DND-41 (cell line): ENCODE results near the gene NTN4.

Experiments
- EZH2 ChIP-seq: IDR thresholded peaks from 3 replicates; pipeline ENCODE4 v1.6.1; 2012; ENCODE audit warnings: borderline replicate concordance, low read depth, mild to moderate bottlenecking, moderate library complexity, low read length, inconsistent platforms; ENCODE audit not compliant: severe bottlenecking
- TF ChIP-seq, protein P1 (sequence below): IDR thresholded peaks from 2 replicates; pipeline ENCODE4 v1.5.1; 2012; ENCODE audit warnings: borderline replicate concordance, low read length, moderate library complexity, mild to moderate bottlenecking; ENCODE audit not compliant: poor library complexity, severe bottlenecking; ENCODE audit errors: extremely low read depth

- TF ChIP-seq, protein P1, sequence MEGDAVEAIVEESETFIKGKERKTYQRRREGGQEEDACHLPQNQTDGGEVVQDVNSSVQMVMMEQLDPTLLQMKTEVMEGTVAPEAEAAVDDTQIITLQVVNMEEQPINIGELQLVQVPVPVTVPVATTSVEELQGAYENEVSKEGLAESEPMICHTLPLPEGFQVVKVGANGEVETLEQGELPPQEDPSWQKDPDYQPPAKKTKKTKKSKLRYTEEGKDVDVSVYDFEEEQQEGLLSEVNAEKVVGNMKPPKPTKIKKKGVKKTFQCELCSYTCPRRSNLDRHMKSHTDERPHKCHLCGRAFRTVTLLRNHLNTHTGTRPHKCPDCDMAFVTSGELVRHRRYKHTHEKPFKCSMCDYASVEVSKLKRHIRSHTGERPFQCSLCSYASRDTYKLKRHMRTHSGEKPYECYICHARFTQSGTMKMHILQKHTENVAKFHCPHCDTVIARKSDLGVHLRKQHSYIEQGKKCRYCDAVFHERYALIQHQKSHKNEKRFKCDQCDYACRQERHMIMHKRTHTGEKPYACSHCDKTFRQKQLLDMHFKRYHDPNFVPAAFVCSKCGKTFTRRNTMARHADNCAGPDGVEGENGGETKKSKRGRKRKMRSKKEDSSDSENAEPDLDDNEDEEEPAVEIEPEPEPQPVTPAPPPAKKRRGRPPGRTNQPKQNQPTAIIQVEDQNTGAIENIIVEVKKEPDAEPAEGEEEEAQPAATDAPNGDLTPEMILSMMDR: no peak
- TF ChIP-seq EZH2: no peak
Measured at GRCh38 chr12:95718006-95718431, 72.5 kb downstream of the NTN4 start.
